HepG2 (cell line): ENCODE data around the gene NUBP2. TPM values are rescaled to one million over a fixed set of nuclear protein-coding genes. Genes with fewer than 3 reads are reported as not detected.

ENCODE experiments used
- CBX2 ChIP-seq, 2 experiments: fragments of 200-600 bp in 1 of 2; sonication (generic); formaldehyde crosslinking in 1 of 2; IDR thresholded peaks; 2 replicates each; pipeline versions ENCODE4 v1.7.0 to v1.8.1; 2018 to 2022; ENCODE audit warnings: low read depth in 2 of 2, low read length in 1 of 2, mild to moderate bottlenecking in 1 of 2, missing genetic modification reagents in 1 of 2
- CCDC6 ChIP-seq: sonication (generic); formaldehyde crosslinking; IDR thresholded peaks from 2 replicates; pipeline ENCODE4 v1.8.1; 2022; ENCODE audit warnings: mild to moderate bottlenecking, missing genetic modification reagents, moderate library complexity
- DR1 ChIP-seq: sonication (generic); formaldehyde crosslinking; IDR thresholded peaks from 2 replicates; pipeline ENCODE4 v1.8.0; 2021; ENCODE audit warnings: mild to moderate bottlenecking, missing genetic modification reagents, inconsistent platforms
- FOXA1 ChIP-seq, 2 experiments: fragments of 450-650 bp in 1 of 2; sonication (generic) in 1 of 2; formaldehyde crosslinking in 1 of 2; IDR thresholded peaks; 2 replicates each; pipeline versions ENCODE4 v1.4.0 to v1.6.1; 2016 to 2020; ENCODE audit warnings: missing genetic modification reagents in 1 of 2
- FOXK1 ChIP-seq: sonication (generic); formaldehyde crosslinking; IDR thresholded peaks from 2 replicates; pipeline ENCODE4 v1.4.0; 2020; ENCODE audit warnings: low read depth, missing genetic modification reagents, borderline replicate concordance
- HDAC6 ChIP-seq: fragments of 200-600 bp; sonication (generic); IDR thresholded peaks from 2 replicates; pipeline ENCODE4 v1.7.0; 2017; ENCODE audit warnings: mild to moderate bottlenecking, antibody characterized with exemption, low read length, low read depth
- HHEX ChIP-seq: IDR thresholded peaks from 2 replicates; pipeline ENCODE4 v1.6.1; 2016; ENCODE audit warnings: control low read depth
- LCORL ChIP-seq, 2 experiments: fragments of 450-650 bp in 1 of 2; sonication (generic) in 1 of 2; formaldehyde crosslinking in 1 of 2; IDR thresholded peaks; 2 replicates each; pipeline versions ENCODE4 v1.5.0 to v1.6.1; 2017 to 2020; ENCODE audit warnings: antibody characterized with exemption in 1 of 2, missing genetic modification reagents in 1 of 2
- MATR3 ChIP-seq: sonication (generic); formaldehyde crosslinking; IDR thresholded peaks from 2 replicates; pipeline ENCODE4 v1.4.0; 2020; ENCODE audit warnings: missing genetic modification reagents
- NFKBIZ ChIP-seq: IDR thresholded peaks from 2 replicates; pipeline ENCODE4 v1.6.1; 2018; ENCODE audit warnings: missing genetic modification reagents, missing compliant biosample characterization
- SIX1 ChIP-seq: sonication (generic); formaldehyde crosslinking; IDR thresholded peaks from 2 replicates; pipeline ENCODE4 v1.4.0; 2020; ENCODE audit warnings: missing genetic modification reagents, borderline replicate concordance
- SUZ12 ChIP-seq: fragments of 150-350 bp; IDR thresholded peaks from 2 replicates; pipeline ENCODE4 v1.6.1; 2014; ENCODE audit warnings: low read depth, low read length
- TOE1 ChIP-seq: sonication (generic); formaldehyde crosslinking; IDR thresholded peaks from 2 replicates; pipeline ENCODE4 v1.4.0; 2020; ENCODE audit warnings: mild to moderate bottlenecking, missing genetic modification reagents
- ZBTB8A ChIP-seq: sonication (generic); formaldehyde crosslinking; IDR thresholded peaks from 2 replicates; pipeline ENCODE4 v1.4.0; 2020; ENCODE audit warnings: mild to moderate bottlenecking, low read depth, missing genetic modification reagents, borderline replicate concordance
- ZFP36 ChIP-seq: fragments of 150-350 bp; IDR thresholded peaks from 2 replicates; pipeline ENCODE4 v1.6.1; 2018; ENCODE audit warnings: borderline replicate concordance, low read length, low read depth; ENCODE audit not compliant: partially characterized antibody
- ZNF329 ChIP-seq: sonication (generic); formaldehyde crosslinking; IDR thresholded peaks from 2 replicates; pipeline ENCODE4 v1.9.0; 2021; ENCODE audit warnings: low read depth, mild to moderate bottlenecking, missing genetic modification reagents
- ZNF619 ChIP-seq: sonication (generic); formaldehyde crosslinking; IDR thresholded peaks from 2 replicates; pipeline ENCODE4 v1.4.0; 2020; ENCODE audit warnings: mild to moderate bottlenecking, missing genetic modification reagents
- polyA plus RNA-seq, 8 experiments: library from polyadenylated mRNA; depleted of rRNA in 3 of 8; stranded (reverse) in 7 of 8; unstranded in 1 of 8; fragments of >200 nt; fragmentation: Illumina TruSeq in 4 of 8; extraction: Trizol in 4 of 8; gene quantifications; 2 replicates each; pipeline versions ENCODE4 v1.2.1 to v1.2.3, GENCODE V29; 2011 to 2016; ENCODE audit warnings: low read depth in 4 of 8, missing spikeins in 1 of 8, mixed read lengths in 1 of 8; ENCODE audit not compliant: insufficient read depth in 1 of 8
- total RNA-seq, 5 experiments: library from RNA; depleted of rRNA; stranded (reverse); fragments of >200 nt; fragmentation: Illumina TruSeq; extraction: Trizol; gene quantifications; 2 replicates each; pipeline ENCODE4 v1.2.3, GENCODE V29; 2016; ENCODE audit warnings: low read depth in 1 of 5
- TF ChIP-seq, protein P1 (sequence below): sonication (generic); formaldehyde crosslinking; IDR thresholded peaks from 2 replicates; pipeline ENCODE4 v1.9.0; 2022; ENCODE audit warnings: low read depth, missing genetic modification reagents
- TF ChIP-seq, protein P2 (sequence below): sonication (generic); formaldehyde crosslinking; IDR thresholded peaks from 2 replicates; pipeline ENCODE4 v1.5.0; 2020; ENCODE audit warnings: mild to moderate bottlenecking, missing genetic modification reagents, borderline replicate concordance
- TF ChIP-seq, protein P3 (sequence below): sonication (generic); formaldehyde crosslinking; IDR thresholded peaks from 2 replicates; pipeline ENCODE4 v1.4.0; 2020; ENCODE audit warnings: mild to moderate bottlenecking, missing genetic modification reagents
- TF ChIP-seq, protein P4 (sequence below): sonication (generic); formaldehyde crosslinking; IDR thresholded peaks from 2 replicates; pipeline ENCODE4 v1.8.1; 2023; ENCODE audit warnings: missing genetic modification reagents, mild to moderate bottlenecking, borderline replicate concordance

NUBP2 gene
- total and polyA plus RNA-seq, 2 of the 13 experiments (the other 11 are each of a cell fraction or from before 2014, with no cell fraction given), result 25.7 to 61.5 TPM

DNA sequence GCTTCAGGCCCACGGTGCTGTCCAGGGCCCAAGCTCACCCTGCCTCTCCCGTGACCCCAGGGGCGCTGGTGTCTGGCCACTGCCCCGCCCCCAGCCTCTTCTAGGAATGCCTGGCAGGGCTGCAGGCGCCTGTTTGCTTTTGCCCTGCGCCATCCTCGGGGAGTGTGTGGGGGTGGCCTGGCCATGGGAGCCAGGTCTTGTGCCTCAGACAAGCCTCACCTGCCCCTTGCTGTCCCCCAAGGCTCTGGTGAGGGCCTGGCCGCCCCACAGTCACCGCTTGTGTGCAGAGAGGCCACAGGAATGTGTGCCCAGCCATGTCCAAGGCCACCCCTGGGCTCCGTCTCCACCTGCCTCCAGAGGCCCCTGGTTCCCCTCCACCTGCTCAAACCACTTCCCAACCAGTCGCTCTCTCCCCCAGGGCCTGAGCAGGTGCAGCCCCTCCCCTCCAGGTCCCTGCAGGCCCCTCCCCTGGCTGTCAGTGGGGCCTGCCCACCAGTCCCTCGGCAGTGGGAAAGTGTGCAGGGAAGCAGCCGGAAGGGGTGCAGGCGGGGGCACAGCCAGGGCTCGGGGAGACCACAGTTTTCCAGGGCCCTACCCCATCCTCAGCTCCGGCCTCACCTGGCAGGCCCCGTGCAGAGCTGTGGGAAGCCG is 11.6 kb downstream of the NUBP2 start (continued):
- TF ChIP-seq, protein P1, sequence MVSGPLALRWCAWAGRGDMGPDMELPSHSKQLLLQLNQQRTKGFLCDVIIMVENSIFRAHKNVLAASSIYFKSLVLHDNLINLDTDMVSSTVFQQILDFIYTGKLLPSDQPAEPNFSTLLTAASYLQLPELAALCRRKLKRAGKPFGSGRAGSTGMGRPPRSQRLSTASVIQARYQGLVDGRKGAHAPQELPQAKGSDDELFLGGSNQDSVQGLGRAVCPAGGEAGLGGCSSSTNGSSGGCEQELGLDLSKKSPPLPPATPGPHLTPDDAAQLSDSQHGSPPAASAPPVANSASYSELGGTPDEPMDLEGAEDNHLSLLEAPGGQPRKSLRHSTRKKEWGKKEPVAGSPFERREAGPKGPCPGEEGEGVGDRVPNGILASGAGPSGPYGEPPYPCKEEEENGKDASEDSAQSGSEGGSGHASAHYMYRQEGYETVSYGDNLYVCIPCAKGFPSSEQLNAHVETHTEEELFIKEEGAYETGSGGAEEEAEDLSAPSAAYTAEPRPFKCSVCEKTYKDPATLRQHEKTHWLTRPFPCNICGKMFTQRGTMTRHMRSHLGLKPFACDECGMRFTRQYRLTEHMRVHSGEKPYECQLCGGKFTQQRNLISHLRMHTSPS, result peak; percentile 80
- TF ChIP-seq SUZ12, result no peak
- TF ChIP-seq ZFP36, result no peak
- TF ChIP-seq HDAC6, result no peak
- TF ChIP-seq, protein P2, sequence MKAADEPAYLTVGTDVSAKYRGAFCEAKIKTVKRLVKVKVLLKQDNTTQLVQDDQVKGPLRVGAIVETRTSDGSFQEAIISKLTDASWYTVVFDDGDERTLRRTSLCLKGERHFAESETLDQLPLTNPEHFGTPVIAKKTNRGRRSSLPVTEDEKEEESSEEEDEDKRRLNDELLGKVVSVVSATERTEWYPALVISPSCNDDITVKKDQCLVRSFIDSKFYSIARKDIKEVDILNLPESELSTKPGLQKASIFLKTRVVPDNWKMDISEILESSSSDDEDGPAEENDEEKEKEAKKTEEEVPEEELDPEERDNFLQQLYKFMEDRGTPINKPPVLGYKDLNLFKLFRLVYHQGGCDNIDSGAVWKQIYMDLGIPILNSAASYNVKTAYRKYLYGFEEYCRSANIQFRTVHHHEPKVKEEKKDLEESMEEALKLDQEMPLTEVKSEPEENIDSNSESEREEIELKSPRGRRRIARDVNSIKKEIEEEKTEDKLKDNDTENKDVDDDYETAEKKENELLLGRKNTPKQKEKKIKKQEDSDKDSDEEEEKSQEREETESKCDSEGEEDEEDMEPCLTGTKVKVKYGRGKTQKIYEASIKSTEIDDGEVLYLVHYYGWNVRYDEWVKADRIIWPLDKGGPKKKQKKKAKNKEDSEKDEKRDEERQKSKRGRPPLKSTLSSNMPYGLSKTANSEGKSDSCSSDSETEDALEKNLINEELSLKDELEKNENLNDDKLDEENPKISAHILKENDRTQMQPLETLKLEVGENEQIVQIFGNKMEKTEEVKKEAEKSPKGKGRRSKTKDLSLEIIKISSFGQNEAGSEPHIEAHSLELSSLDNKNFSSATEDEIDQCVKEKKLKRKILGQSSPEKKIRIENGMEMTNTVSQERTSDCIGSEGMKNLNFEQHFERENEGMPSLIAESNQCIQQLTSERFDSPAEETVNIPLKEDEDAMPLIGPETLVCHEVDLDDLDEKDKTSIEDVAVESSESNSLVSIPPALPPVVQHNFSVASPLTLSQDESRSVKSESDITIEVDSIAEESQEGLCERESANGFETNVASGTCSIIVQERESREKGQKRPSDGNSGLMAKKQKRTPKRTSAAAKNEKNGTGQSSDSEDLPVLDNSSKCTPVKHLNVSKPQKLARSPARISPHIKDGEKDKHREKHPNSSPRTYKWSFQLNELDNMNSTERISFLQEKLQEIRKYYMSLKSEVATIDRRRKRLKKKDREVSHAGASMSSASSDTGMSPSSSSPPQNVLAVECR (CRISPR knock-in tag), result peak; percentile 80; the same call in 1 of the 2 replicates
- TF ChIP-seq FOXA1 (IDR thresholded peaks at IDR 0.05), result no peak
- TF ChIP-seq FOXA1 (CRISPR knock-in tag; IDR thresholded peaks at IDR 0.05), result peak; percentile 85
- TF ChIP-seq TOE1 (CRISPR knock-in tag), result no peak
- peak; percentile 69 for TF ChIP-seq DR1
- TF ChIP-seq SIX1 (CRISPR knock-in tag), result no peak
- TF ChIP-seq LCORL (IDR thresholded peaks at IDR 0.05), result no peak
- TF ChIP-seq LCORL (CRISPR knock-in tag; IDR thresholded peaks at IDR 0.05), result peak; percentile 85
- TF ChIP-seq NFKBIZ (CRISPR knock-in tag), result no peak
- TF ChIP-seq CBX2 (IDR thresholded peaks at IDR 0.05; ENCODE audit: low read depth, low read length), result no peak
- no peak for TF ChIP-seq CBX2 (CRISPR knock-in tag; IDR thresholded peaks at IDR 0.05; ENCODE audit: low read depth)
- TF ChIP-seq, protein P3, sequence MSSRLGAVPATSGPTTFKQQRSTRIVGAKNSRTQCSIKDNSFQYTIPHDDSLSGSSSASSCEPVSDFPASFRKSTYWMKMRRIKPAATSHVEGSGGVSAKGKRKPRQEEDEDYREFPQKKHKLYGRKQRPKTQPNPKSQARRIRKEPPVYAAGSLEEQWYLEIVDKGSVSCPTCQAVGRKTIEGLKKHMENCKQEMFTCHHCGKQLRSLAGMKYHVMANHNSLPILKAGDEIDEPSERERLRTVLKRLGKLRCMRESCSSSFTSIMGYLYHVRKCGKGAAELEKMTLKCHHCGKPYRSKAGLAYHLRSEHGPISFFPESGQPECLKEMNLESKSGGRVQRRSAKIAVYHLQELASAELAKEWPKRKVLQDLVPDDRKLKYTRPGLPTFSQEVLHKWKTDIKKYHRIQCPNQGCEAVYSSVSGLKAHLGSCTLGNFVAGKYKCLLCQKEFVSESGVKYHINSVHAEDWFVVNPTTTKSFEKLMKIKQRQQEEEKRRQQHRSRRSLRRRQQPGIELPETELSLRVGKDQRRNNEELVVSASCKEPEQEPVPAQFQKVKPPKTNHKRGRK (CRISPR knock-in tag), result no peak
- TF ChIP-seq, protein P4, sequence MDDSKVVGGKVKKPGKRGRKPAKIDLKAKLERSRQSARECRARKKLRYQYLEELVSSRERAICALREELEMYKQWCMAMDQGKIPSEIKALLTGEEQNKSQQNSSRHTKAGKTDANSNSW (CRISPR knock-in tag), result no peak
- no peak for TF ChIP-seq HHEX (CRISPR knock-in tag)
- TF ChIP-seq ZNF329 (CRISPR knock-in tag), result no peak
- TF ChIP-seq MATR3 (CRISPR knock-in tag), result no peak
- no peak for TF ChIP-seq FOXK1
- TF ChIP-seq CCDC6 (CRISPR knock-in tag), result no peak
- no peak for TF ChIP-seq ZNF619 (CRISPR knock-in tag)
- TF ChIP-seq ZBTB8A (CRISPR knock-in tag), result no peak
